H1 (cell line): ENCODE results near the gene POU2F2. TPM values are rescaled to one million over a fixed set of nuclear protein-coding genes. Genes with fewer than 3 reads are reported as not detected.

Experiments used
- CTCF ChIA-PET: fragments of 300-600 bp; sonication (Branson Sonifier 250); formaldehyde crosslinking; loops from one replicate; lab custom pipeline; 2021; ENCODE audit not compliant: partially characterized antibody; lab: Charles Lee
- POLR2A ChIA-PET: fragments of 300-600 bp; sonication (Branson Sonifier 250); formaldehyde crosslinking; loops from one replicate; lab custom pipeline; 2021; ENCODE audit warnings: inconsistent platforms; ENCODE audit not compliant: partially characterized antibody; lab: Charles Lee
- DNase-seq, 2 experiments: peaks; one replicate each; pipeline versions ENCODE4 v3.0.0 to v3.0.0-alpha.2; 2010 to 2022; ENCODE audit warnings: low spot score in 2 of 2, low read depth in 1 of 2, mixed read lengths in 1 of 2
- FAIRE-seq: peaks from 2 replicates; lab custom pipeline; 2011; peaks lifted over from hg19 to GRCh38; lab: Jason Lieb, UNC
- H2AFZ ChIP-seq: 2 replicates; pipeline ENCODE4 v1.8.1; 2012; ENCODE audit warnings: low read length, inconsistent platforms
- H2AK5ac ChIP-seq: 2 replicates; pipeline ENCODE4 v1.6.1; 2013; ENCODE audit warnings: low read depth, low read length
- H2BK120ac ChIP-seq: replicated peaks from 2 replicates; pipeline ENCODE3; 2013; ENCODE audit warnings: low read depth, low read length, inconsistent platforms
- H2BK12ac ChIP-seq: 2 replicates; pipeline ENCODE4 v1.6.1; 2013; ENCODE audit warnings: low read depth, low read length
- H2BK15ac ChIP-seq: 2 replicates; pipeline ENCODE4 v1.6.1; 2013; ENCODE audit warnings: low read length
- H2BK20ac ChIP-seq: 2 replicates; pipeline ENCODE4 v1.6.1; 2013; ENCODE audit warnings: low read length
- H2BK5ac ChIP-seq: 2 replicates; pipeline ENCODE4 v1.6.1; 2013; ENCODE audit warnings: low read depth, low read length
- H3K14ac ChIP-seq: 2 replicates; pipeline ENCODE4 v1.6.1; 2013; ENCODE audit warnings: inconsistent platforms; ENCODE audit not compliant: insufficient read length
- H3K18ac ChIP-seq: 2 replicates; pipeline ENCODE4 v1.6.1; 2013; ENCODE audit warnings: low read length; ENCODE audit errors: extremely low read depth
- H3K23ac ChIP-seq: 2 replicates; pipeline ENCODE4 v1.6.1; 2013; ENCODE audit warnings: inconsistent platforms; ENCODE audit not compliant: insufficient read length
- H3K23me2 ChIP-seq: 2 replicates; pipeline ENCODE4 v1.6.1; 2013; ENCODE audit warnings: low read depth, low read length
- H3K27ac ChIP-seq: 2 replicates; pipeline ENCODE4 v1.6.1; 2011; ENCODE audit warnings: low read depth, low read length, inconsistent platforms
- H3K27me3 ChIP-seq, 4 experiments: replicated peaks in 1 of 4; 1 replicate in 1 of 4; 2 replicates in 3 of 4; pipeline versions ENCODE4 v1.6.1 to v1.8.1; 2011 to 2013; ENCODE audit warnings: low read length in 3 of 4, mild to moderate bottlenecking in 3 of 4, inconsistent platforms in 2 of 4, mixed read lengths in 2 of 4, moderate library complexity in 1 of 4; ENCODE audit not compliant: control insufficient read depth in 3 of 4, insufficient read depth in 3 of 4; ENCODE audit errors: extremely low read depth in 1 of 4
- H3K36me3 ChIP-seq, 4 experiments: 2 replicates each; pipeline versions ENCODE4 v1.6.1 to v1.8.1; 2011 to 2013; ENCODE audit warnings: mild to moderate bottlenecking in 4 of 4, low read length in 3 of 4, moderate library complexity in 2 of 4, control low read depth in 1 of 4, inconsistent platforms in 1 of 4; ENCODE audit not compliant: insufficient read depth in 4 of 4, control insufficient read depth in 2 of 4
- H3K4ac ChIP-seq: replicated peaks from 2 replicates; pipeline ENCODE3; 2013; ENCODE audit warnings: low read length, low read depth, mixed read lengths, inconsistent platforms; ENCODE audit not compliant: insufficient read length
- H3K4me1 ChIP-seq, 4 experiments: replicated peaks in 1 of 4; 1 replicate in 1 of 4; 2 replicates in 3 of 4; pipeline versions ENCODE4 v1.6.1 to v1.8.1; 2011 to 2013; ENCODE audit warnings: low read length in 3 of 4, inconsistent platforms in 2 of 4, mixed read lengths in 1 of 4; ENCODE audit not compliant: insufficient read depth in 4 of 4, control insufficient read depth in 3 of 4
- H3K4me2 ChIP-seq, 2 experiments: 2 replicates each; pipeline versions ENCODE4 v1.6.1 to v1.8.1; 2011 to 2013; ENCODE audit warnings: low read depth in 2 of 2, low read length in 2 of 2, control low read depth in 1 of 2, inconsistent platforms in 1 of 2, mild to moderate bottlenecking in 1 of 2; ENCODE audit not compliant: insufficient read depth in 1 of 2
- H3K4me3 ChIP-seq, 4 experiments: fragments of 200-600, 300-600 bp in 1 of 4; sonication (generic), shearing (Covaris generic), sonication (Bioruptor Twin) in 1 of 4; 2 replicates each; pipeline versions ENCODE4 v1.5.1 to v1.8.1; 2011 to 2016; ENCODE audit warnings: low read length in 4 of 4, low read depth in 3 of 4, control low read depth in 2 of 4, inconsistent platforms in 2 of 4, mild to moderate bottlenecking in 2 of 4, mixed read lengths in 1 of 4, moderate library complexity in 1 of 4; ENCODE audit not compliant: insufficient read depth in 2 of 4; ENCODE audit errors: extremely low read depth in 1 of 4
- H3K56ac ChIP-seq: replicated peaks from 2 replicates; pipeline ENCODE3; 2013; ENCODE audit warnings: low read depth, mild to moderate bottlenecking, mixed read lengths, low read length, inconsistent platforms; ENCODE audit not compliant: insufficient read length
- H3K79me1 ChIP-seq: 2 replicates; pipeline ENCODE4 v1.6.1; 2013; ENCODE audit warnings: low read depth, low read length, control low read depth
- H3K79me2 ChIP-seq, 2 experiments: 2 replicates each; pipeline versions ENCODE4 v1.6.1 to v1.8.1; 2012 to 2013; ENCODE audit warnings: low read length in 2 of 2, mild to moderate bottlenecking in 2 of 2, inconsistent platforms in 1 of 2; ENCODE audit not compliant: insufficient read depth in 2 of 2, control insufficient read depth in 1 of 2
- H3K9ac ChIP-seq, 4 experiments: replicated peaks in 1 of 4; 1 replicate in 1 of 4; 2 replicates in 3 of 4; pipeline versions ENCODE4 v1.6.1 to v1.8.1; 2011 to 2013; ENCODE audit warnings: low read depth in 3 of 4, low read length in 3 of 4, control low read depth in 2 of 4, mild to moderate bottlenecking in 2 of 4, moderate library complexity in 2 of 4, inconsistent platforms in 1 of 4; ENCODE audit errors: extremely low read depth in 1 of 4
- H3K9me3 ChIP-seq, 2 experiments: 2 replicates each; pipeline versions ENCODE4 v1.6.1 to v1.8.1; 2012 to 2013; ENCODE audit warnings: mild to moderate bottlenecking in 2 of 2, moderate library complexity in 2 of 2, control low read depth in 1 of 2, inconsistent platforms in 1 of 2, low read depth in 1 of 2, low read length in 1 of 2, mixed read lengths in 1 of 2; ENCODE audit not compliant: insufficient read depth in 2 of 2
- H4K20me1 ChIP-seq, 2 experiments: replicated peaks in 1 of 2; 2 replicates each; pipeline versions ENCODE3 to v1.8.1; 2011 to 2013; ENCODE audit warnings: inconsistent platforms in 2 of 2, low read length in 2 of 2, mild to moderate bottlenecking in 1 of 2; ENCODE audit not compliant: insufficient read depth in 2 of 2, control insufficient read depth in 1 of 2
- H4K5ac ChIP-seq: 2 replicates; pipeline ENCODE4 v1.6.1; 2013; ENCODE audit warnings: low read length, low read depth, mixed read lengths, inconsistent platforms; ENCODE audit not compliant: insufficient read length
- H4K8ac ChIP-seq: 2 replicates; pipeline ENCODE4 v1.8.0; 2013; ENCODE audit warnings: mild to moderate bottlenecking, moderate library complexity, low read length, inconsistent platforms; ENCODE audit not compliant: insufficient read depth; ENCODE audit errors: extremely low read depth
- H4K91ac ChIP-seq: replicated peaks from 2 replicates; pipeline ENCODE3; 2013; ENCODE audit warnings: low read length, mixed read lengths, inconsistent platforms; ENCODE audit not compliant: insufficient read length
- ATF2 ChIP-seq: IDR thresholded peaks from 2 replicates; pipeline ENCODE4 v1.6.1; 2012; ENCODE audit warnings: low read length, inconsistent platforms
- E2F6 ChIP-seq: IDR thresholded peaks from 2 replicates; pipeline ENCODE4 v1.6.1; 2012; ENCODE audit warnings: inconsistent platforms
- GTF2F1 ChIP-seq: IDR thresholded peaks from 2 replicates; pipeline ENCODE4 v1.6.1; 2012; ENCODE audit warnings: low read depth, low read length, improper control_type of control experiment, borderline replicate concordance
- SIRT6 ChIP-seq: IDR thresholded peaks from one replicate; pipeline ENCODE4 v1.7.1; 2012; ENCODE audit warnings: low read length, inconsistent platforms
- WGBS, 2 experiments: shearing (Covaris generic) in 1 of 2; methylation state at CpG; one replicate each; pipeline versions ENCODE4 v1.1.6 to v1.1.7; 2013 to 2015; ENCODE audit warnings: low lambda C conversion rate in 2 of 2, mixed read lengths in 2 of 2, inconsistent platforms in 1 of 2, low coverage in 1 of 2, missing lambda C conversion rate in 1 of 2; ENCODE audit not compliant: insufficient replicate concordance in 2 of 2, insufficient coverage in 1 of 2, insufficient read length in 1 of 2; ENCODE audit errors: extremely low coverage in 1 of 2, missing lambda C conversion rate in 1 of 2; 5-methylcytosine and 5-hydroxymethylcytosine counted together
- polyA plus RNA-seq, 7 experiments: library from polyadenylated mRNA; depleted of rRNA in 3 of 7; stranded (reverse) in 5 of 7; unstranded in 2 of 7; fragments of >200 nt in 5 of 7; fragments of 200-250 nt in 2 of 7; gene quantifications; 1 replicate in 5 of 7; 2 replicates in 1 of 7; 4 replicates in 1 of 7; pipeline versions ENCODE4 v1.2.1 to v1.2.3, GENCODE V29; 2011 to 2013; ENCODE audit warnings: missing spikeins in 2 of 7, mixed read lengths in 2 of 7
- total RNA-seq: library from RNA; stranded (reverse); fragmentation: NEBNext Ultra II Directional; extraction: Animal tissue kit (Norgen Biotek cat#: 25700); gene quantifications from 2 replicates; pipeline ENCODE4 v1.2.1, GENCODE V29; 2021

POU2F2 gene
- total and polyA plus RNA-seq, 2 of the 8 experiments (the other 6 are each of a cell fraction or from before 2014, with no cell fraction given), result 5.0 to 6.1 TPM

- Histone ChIP-seq H3K23ac (no peak overlapping the region), H3K79me1 (no peaks in the 10 kb centered on the region), H3K36me3 (no peaks in the 10 kb centered on the region), H3K4me1 (peaks cover 0 to 8% (median 5%) of the 10 kb centered on the region in 4 experiments; a peak in 6 of 7 replicates), H3K18ac (no peak overlapping the region), H2BK120ac (no peak overlapping the region), H2AK5ac (0 out of 2 replicates have a peak overlapping the region, but pooled peaks have one; percentile 65), H2AFZ (no peak overlapping the region), H2BK12ac (0 out of 2 replicates have a peak overlapping the region, but pooled peaks have one; percentile 39), H2BK15ac (no peak overlapping the region), H3K4me2 (no peak overlapping the region), H4K20me1 (no peaks in the 10 kb centered on the region), H3K4ac (no peak overlapping the region), H3K9me3 (no peaks in the 10 kb centered on the region), H3K4me3 (no peak overlapping the region), H4K5ac (no peak overlapping the region), H3K27ac (no peak overlapping the region), H4K91ac (no peak overlapping the region), H2BK20ac (no peak overlapping the region), H2BK5ac (no peak overlapping the region), H3K56ac (no peak overlapping the region), H3K23me2 (no peaks in the 10 kb centered on the region), H3K9ac (no peak overlapping the region), H3K27me3 (peaks cover 0 to 4% (median 3%) of the 10 kb centered on the region in 4 experiments; a peak in 4 of 7 replicates), H3K79me2 (no peaks in the 10 kb centered on the region), H3K14ac (no peak overlapping the region), H4K8ac (no peak overlapping the region)
- FAIRE-seq, result no peak
- CTCF ChIA-PET, result interaction anchor here (1.1 to 2.4 kb wide), 7 partner anchors 9 to 51 kb away, joined by 4 to 10 read pairs (median 7); partner anchors contain the start of gene POU2F2
- TF ChIP-seq GTF2F1, result no peak
- TF ChIP-seq ATF2, result no peak
- TF ChIP-seq SIRT6, result no peak
- no peak for TF ChIP-seq E2F6
- WGBS, 2 experiments, result 89% methylated on average over 7 of the region's 7 CpGs; no CpG with 5 or more reads in 1 of the 2 experiments
- POLR2A ChIA-PET, result interaction anchor here (0.7 to 1.9 kb wide), 2 partner anchors 16 to 70 kb away, joined by 3 to 8 read pairs; no protein-coding TSS in a partner anchor
- no peak for DNase-seq
Observed at GRCh38 chr19:42159942-42160341, 27.7 kb upstream of the POU2F2 start.
